Thoracic aorta (tissue), 2 donors: ENCODE data around the gene PCNX2. TPM values are rescaled to one million over a fixed set of nuclear protein-coding genes. Genes with fewer than 3 reads are reported as not detected.

Experiments
- ATAC-seq: fragments of 150-250 bp; one replicate; pipeline ENCODE4 v1.8.0; 2017; ENCODE audit warnings: low read depth; ENCODE audit not compliant: insufficient number of reproducible peaks, low FRiP score
- DNase-seq: peaks from one replicate; pipeline ENCODE4 v3.0.0-alpha.2; 2020; ENCODE audit warnings: low spot score
- H3K27ac ChIP-seq, 2 donors: fragments of 200-600 bp; sonication (generic); 1 replicate in 1 of 2; 2 replicates in 1 of 2; pipeline ENCODE4 v1.5.1; 2016; ENCODE audit warnings: mild to moderate bottlenecking in 2 of 2, moderate library complexity in 2 of 2
- H3K27me3 ChIP-seq: fragments of 200-600 bp; sonication (generic); replicated peaks from 2 replicates; pipeline ENCODE4 v1.6.0; 2016; ENCODE audit warnings: mild to moderate bottlenecking; ENCODE audit not compliant: insufficient read depth
- H3K36me3 ChIP-seq: fragments of 200-600 bp; sonication (generic); one replicate; pipeline ENCODE4 v1.5.1; 2016
- H3K4me1 ChIP-seq, 2 donors: fragments of 200-600 bp; sonication (generic); 1 replicate in 1 of 2; 2 replicates in 1 of 2; pipeline versions ENCODE4 v1.5.1 to v1.6.0; 2016; ENCODE audit warnings: low read depth in 2 of 2, mild to moderate bottlenecking in 1 of 2; ENCODE audit not compliant: control insufficient read depth in 1 of 2
- H3K4me3 ChIP-seq: fragments of 200-600 bp; sonication (generic); 2 replicates; pipeline ENCODE4 v1.5.1; 2016; ENCODE audit warnings: mild to moderate bottlenecking
- H3K9me3 ChIP-seq: fragments of 200-600 bp; sonication (generic); 2 replicates; pipeline ENCODE4 v1.5.1; 2016
- total RNA-seq, 2 donors: library from RNA; depleted of rRNA; stranded (reverse); fragments of >200 nt; gene quantifications; one replicate each; pipeline versions ENCODE4 v1.1.0 to v1.2.3, GENCODE V29; 2016
- TF ChIP-seq, protein P1 (sequence below): fragments of 200-600 bp; sonication (generic); IDR thresholded peaks from one replicate; pipeline ENCODE4 v1.5.1; 2019; ENCODE audit warnings: antibody characterized with exemption

Gene PCNX2
- total RNA-seq, 2 donors from 2014 or later = 13.6 to 14.8 TPM

DNA sequence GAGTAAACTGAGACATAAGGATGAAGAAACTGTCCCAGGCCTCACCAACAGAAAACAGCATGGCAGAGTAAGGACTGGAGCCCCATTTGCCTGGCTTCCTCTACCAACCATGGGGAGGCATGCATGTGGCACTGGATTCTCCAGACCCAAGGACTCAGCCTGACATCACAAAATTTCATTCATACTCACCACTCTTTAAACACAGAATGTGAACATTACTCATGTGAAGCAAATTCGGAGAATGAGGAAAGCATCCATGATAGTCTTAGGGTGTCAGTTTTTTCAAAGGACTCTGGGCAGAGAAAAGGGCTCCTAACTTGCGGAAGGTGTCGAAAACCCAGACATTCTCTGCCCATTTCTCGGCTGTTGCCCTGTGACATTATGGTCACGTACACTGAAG lies 83.9 kb downstream of the PCNX2 start:
- no peaks in the 10 kb centered on the region for H3K9me3 ChIP-seq
- H3K36me3 ChIP-seq = no peaks in the 10 kb centered on the region
- TF ChIP-seq, protein P1, sequence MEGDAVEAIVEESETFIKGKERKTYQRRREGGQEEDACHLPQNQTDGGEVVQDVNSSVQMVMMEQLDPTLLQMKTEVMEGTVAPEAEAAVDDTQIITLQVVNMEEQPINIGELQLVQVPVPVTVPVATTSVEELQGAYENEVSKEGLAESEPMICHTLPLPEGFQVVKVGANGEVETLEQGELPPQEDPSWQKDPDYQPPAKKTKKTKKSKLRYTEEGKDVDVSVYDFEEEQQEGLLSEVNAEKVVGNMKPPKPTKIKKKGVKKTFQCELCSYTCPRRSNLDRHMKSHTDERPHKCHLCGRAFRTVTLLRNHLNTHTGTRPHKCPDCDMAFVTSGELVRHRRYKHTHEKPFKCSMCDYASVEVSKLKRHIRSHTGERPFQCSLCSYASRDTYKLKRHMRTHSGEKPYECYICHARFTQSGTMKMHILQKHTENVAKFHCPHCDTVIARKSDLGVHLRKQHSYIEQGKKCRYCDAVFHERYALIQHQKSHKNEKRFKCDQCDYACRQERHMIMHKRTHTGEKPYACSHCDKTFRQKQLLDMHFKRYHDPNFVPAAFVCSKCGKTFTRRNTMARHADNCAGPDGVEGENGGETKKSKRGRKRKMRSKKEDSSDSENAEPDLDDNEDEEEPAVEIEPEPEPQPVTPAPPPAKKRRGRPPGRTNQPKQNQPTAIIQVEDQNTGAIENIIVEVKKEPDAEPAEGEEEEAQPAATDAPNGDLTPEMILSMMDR = no peak
- H3K27ac ChIP-seq = no peak overlapping the region
- H3K4me3 ChIP-seq = no peak overlapping the region
- DNase-seq (no peak), ATAC-seq (no peak)
- H3K27me3 ChIP-seq = no peaks in the 10 kb centered on the region
- H3K4me1 ChIP-seq = no peaks in the 10 kb centered on the region

DNA sequence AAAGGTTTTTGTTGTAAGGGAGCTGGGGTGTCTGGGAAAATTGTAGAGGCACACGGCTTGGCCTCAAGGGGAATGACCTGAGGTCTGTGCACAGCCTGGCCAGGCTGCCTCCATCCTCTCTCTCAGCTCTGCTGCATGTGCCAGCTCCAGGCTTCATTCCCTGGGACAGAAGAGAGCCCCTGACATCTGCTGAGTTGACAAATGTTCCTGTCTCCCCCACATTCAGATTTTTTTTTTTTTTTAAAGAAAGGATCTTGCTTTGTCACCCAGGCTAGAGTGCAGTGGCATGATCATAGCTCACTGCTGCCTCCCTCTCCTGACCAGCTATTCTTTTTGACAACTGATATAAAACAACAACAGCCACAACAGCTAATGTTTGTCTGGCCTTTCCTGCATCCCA lies 84.4 kb downstream of the PCNX2 start:
- H3K27me3 ChIP-seq = no peaks in the 10 kb centered on the region
- H3K9me3 ChIP-seq = no peaks in the 10 kb centered on the region
- no peak overlapping the region for H3K27ac ChIP-seq
- TF ChIP-seq, protein P1 = no peak
- no peak overlapping the region for H3K4me3 ChIP-seq
- no peaks in the 10 kb centered on the region for H3K4me1 ChIP-seq
- no peak for DNase-seq
- no peak for ATAC-seq
- no peaks in the 10 kb centered on the region for H3K36me3 ChIP-seq

DNA sequence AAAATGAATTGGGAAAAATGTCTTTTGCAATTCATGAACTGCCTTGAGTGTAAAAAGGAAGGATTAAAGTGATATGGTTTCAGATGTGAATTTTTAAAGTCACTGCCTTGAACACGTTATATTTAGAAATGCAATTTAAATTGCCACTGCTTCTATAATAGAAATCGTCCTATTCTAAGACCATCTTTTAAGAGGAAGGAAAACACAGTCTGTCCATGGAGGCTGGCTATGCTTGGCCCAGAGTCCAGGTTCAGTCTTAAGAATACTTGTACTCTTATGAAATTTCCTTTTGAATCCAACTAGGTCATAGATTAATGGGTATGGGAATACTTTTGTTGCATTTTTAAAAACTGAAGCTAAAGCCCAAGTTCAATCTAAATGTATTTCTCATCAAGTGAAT lies 86.0 kb downstream of the PCNX2 start:
- Histone ChIP-seq H3K4me3 (no peak overlapping the region), H3K27ac (no peak overlapping the region), H3K27me3 (no peaks in the 10 kb centered on the region), H3K4me1 (no peaks in the 10 kb centered on the region), H3K36me3 (no peaks in the 10 kb centered on the region), H3K9me3 (no peaks in the 10 kb centered on the region)
- ATAC-seq (no peak), DNase-seq (no peak)
- TF ChIP-seq, protein P1 = no peak

DNA sequence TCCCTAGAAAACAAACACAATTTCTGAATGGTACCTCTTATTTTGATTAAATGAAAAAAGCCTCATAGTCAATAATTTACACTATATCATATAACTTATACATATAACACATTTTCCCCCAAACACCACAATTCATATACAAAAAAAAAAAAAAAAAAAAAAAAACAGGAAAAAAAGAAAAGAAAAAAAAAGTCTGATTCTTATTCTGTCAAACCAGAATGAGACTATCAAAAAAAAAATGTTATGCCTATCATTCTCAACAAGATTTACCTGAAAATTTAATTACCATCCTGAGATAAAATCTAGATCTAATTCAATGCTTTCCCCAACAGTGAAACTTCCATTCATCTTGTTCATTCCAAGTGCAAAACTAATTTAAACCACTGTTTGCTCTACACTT lies 86.8 kb downstream of the PCNX2 start:
- H3K27ac ChIP-seq = no peak overlapping the region
- H3K27me3 ChIP-seq = no peaks in the 10 kb centered on the region
- TF ChIP-seq, protein P1 = no peak
- no peak for ATAC-seq
- no peak for DNase-seq
- H3K4me1 ChIP-seq = no peaks in the 10 kb centered on the region
- no peaks in the 10 kb centered on the region for H3K36me3 ChIP-seq
- H3K9me3 ChIP-seq = no peaks in the 10 kb centered on the region
- H3K4me3 ChIP-seq = no peak overlapping the region

DNA sequence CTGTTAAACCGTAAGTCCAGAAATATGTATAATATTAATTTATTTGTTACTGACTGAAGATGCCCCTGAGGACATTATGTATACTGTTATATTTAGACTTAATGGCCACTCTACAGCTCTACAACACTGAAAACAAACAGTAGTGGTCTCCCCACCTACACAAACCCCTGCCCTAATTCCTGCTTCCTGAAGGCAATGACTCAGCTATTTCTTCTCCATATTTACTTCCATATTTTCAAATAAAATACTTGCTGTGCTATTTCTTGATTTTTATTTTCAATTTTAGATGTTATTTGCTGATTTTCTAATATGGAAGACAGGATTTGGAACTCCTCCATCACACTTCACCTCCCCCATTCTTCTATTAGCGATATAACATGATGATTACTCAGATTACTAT lies 97.6 kb downstream of the PCNX2 start:
- ATAC-seq = no peak
- no peaks in the 10 kb centered on the region for H3K27me3 ChIP-seq
- H3K9me3 ChIP-seq = peaks cover 10% of the 10 kb centered on the region
- TF ChIP-seq, protein P1 = no peak
- no peak overlapping the region for H3K4me3 ChIP-seq
- H3K27ac ChIP-seq = no peak overlapping the region
- peaks cover 5% of the 10 kb centered on the region for H3K36me3 ChIP-seq
- no peaks in the 10 kb centered on the region for H3K4me1 ChIP-seq
- DNase-seq = no peak
